Aortic smooth muscle cell (primary cell): ENCODE results near the gene NCBP1. TPM values are rescaled to one million over a fixed set of nuclear protein-coding genes. Genes with fewer than 3 reads are reported as not detected.

Experiments
- total RNA-seq: library from RNA; depleted of rRNA; stranded (reverse); fragments of >200 nt; gene quantifications from 2 replicates; pipeline ENCODE4 v1.2.3, GENCODE V29; 2014

The NCBP1 gene
- 38.4 and 41.7 TPM in 2 replicates for total RNA-seq

GRCh38 chr9:97632985-97633858, at the start of gene NCBP1, which contains the start of gene TSTD2:
TSS of gene NCBP1 (plus strand) at chr9:97633821. CDS start at chr9:97633882, 61 bp downstream.
TSS of gene TSTD2 (minus strand) at chr9:97633368. CDS start at chr9:97627562, 5,806 bp downstream.

GRCh38 chr9:97696803-97697601, 63.4 kb downstream of the NCBP1 start, which contains the start of gene XPA:
TSS of gene XPA (minus strand) at chr9:97697340. CDS start at chr9:97697292, 48 bp downstream.

Other genes with a start within 250 kb of the NCBP1 start
- 10.8 and 12.6 TPM in 2 replicates for gene TDRD7, start 221.7 kb upstream of the NCBP1 start, total RNA-seq
- 0.79 and 1.9 TPM in 2 replicates for gene TMOD1, start 132.2 kb upstream of the NCBP1 start, total RNA-seq
- 16.3 and 17.2 TPM in 2 replicates for gene TSTD2, start 453 bp upstream of the NCBP1 start, total RNA-seq
- gene XPA, start 63.5 kb downstream of the NCBP1 start, total RNA-seq: 9.2 and 12.6 TPM in 2 replicates
- not detected in 2 replicates for gene FOXE1, start 219.4 kb downstream of the NCBP1 start, total RNA-seq